ENCODE data around the gene NCBP3. TPM values are rescaled to one million over a fixed set of nuclear protein-coding genes. Genes with fewer than 3 reads are reported as not detected.
A peak's percentile ranks its signal among the peaks of the same experiment; 100 is the strongest.

Gene NCBP3
- total RNA-seq, 6 experiments from 2014 or later, result 22.4 to 28.6 (median 25.3) TPM

GRCh38 chr17:3808701-3809100 lies 37.3 kb downstream of the NCBP3 start:
- H3K36me3 Mint-ChIP-seq (ENCODE audit: low read depth), result peaks cover 20% of the 10 kb centered on the region; the same call in 1 of the 2 replicates
- DNase-seq, result no peak
- no peaks in the 10 kb centered on the region for H3K27me3 Mint-ChIP-seq (ENCODE audit: insufficient read depth)
- no peak overlapping the region for H3K4me3 Mint-ChIP-seq
- peaks cover 30% of the 10 kb centered on the region for H3K4me1 Mint-ChIP-seq (ENCODE audit: low read depth)
- no peak overlapping the region for H3K27ac Mint-ChIP-seq
- no peak for TF ChIP-seq CTCF (IDR thresholded peaks at IDR 0.05)
- no peaks in the 10 kb centered on the region for H3K9me3 Mint-ChIP-seq

- Mint-ChIP-seq H3K4me1 (ENCODE audit: low read depth) (peaks cover 59% of the 10 kb centered on the region), H3K36me3 (ENCODE audit: low read depth) (peaks cover 14% of the 10 kb centered on the region; the same call in 1 of the 2 replicates), H3K4me3 (no peak overlapping the region), H3K9me3 (no peaks in the 10 kb centered on the region), H3K27ac (no peak overlapping the region), H3K27me3 (ENCODE audit: insufficient read depth) (peaks cover 1% of the 10 kb centered on the region; the same call in 1 of the 2 replicates)
- DNase-seq, result no peak
- no peak for TF ChIP-seq CTCF (IDR thresholded peaks at IDR 0.05)
These were observed 40.5 kb downstream of the NCBP3 start for GRCh38 chr17:3805581-3805980.

GRCh38 chr17:3804503-3804931 lies 41.5 kb downstream of the NCBP3 start:
- H3K36me3 Mint-ChIP-seq (ENCODE audit: low read depth), result peaks cover 14% of the 10 kb centered on the region; the same call in 1 of the 2 replicates
- H3K4me1 Mint-ChIP-seq (ENCODE audit: low read depth), result peaks cover 62% of the 10 kb centered on the region
- peak overlapping the region; percentile 65; the same call in 1 of the 2 replicates for H3K27ac Mint-ChIP-seq
- H3K9me3 Mint-ChIP-seq, result no peaks in the 10 kb centered on the region
- H3K4me3 Mint-ChIP-seq, result no peak overlapping the region
- no peak for DNase-seq
- H3K27me3 Mint-ChIP-seq (ENCODE audit: insufficient read depth), result peaks cover 1% of the 10 kb centered on the region; the same call in 1 of the 2 replicates
- no peak for TF ChIP-seq CTCF (IDR thresholded peaks at IDR 0.05)

- DNase-seq, result no peak
- H3K36me3 Mint-ChIP-seq (ENCODE audit: low read depth), result peaks cover 12% of the 10 kb centered on the region; the same call in 1 of the 2 replicates
- H3K9me3 Mint-ChIP-seq, result no peaks in the 10 kb centered on the region
- peaks cover 68% of the 10 kb centered on the region for H3K4me1 Mint-ChIP-seq (ENCODE audit: low read depth)
- no peak for TF ChIP-seq CTCF (IDR thresholded peaks at IDR 0.05)
- peak overlapping the region; percentile 65 for H3K4me3 Mint-ChIP-seq
- H3K27me3 Mint-ChIP-seq (ENCODE audit: insufficient read depth), result peaks cover 1% of the 10 kb centered on the region; the same call in 1 of the 2 replicates
- peak overlapping the region; percentile 94 for H3K27ac Mint-ChIP-seq
These were observed 42.8 kb downstream of the NCBP3 start for GRCh38 chr17:3803308-3803640.

GRCh38 chr17:3802461-3803307 lies 43.4 kb downstream of the NCBP3 start:
- Mint-ChIP-seq H3K27ac (peak overlapping the region; percentile 94), H3K36me3 (ENCODE audit: low read depth) (0 out of 2 replicates have a peak, but pooled peaks cover 8% of the 10 kb centered on the region), H3K4me1 (ENCODE audit: low read depth) (peaks cover 69% of the 10 kb centered on the region), H3K4me3 (peak overlapping the region; percentile 65), H3K27me3 (ENCODE audit: insufficient read depth) (peaks cover 1% of the 10 kb centered on the region; the same call in 1 of the 2 replicates), H3K9me3 (no peaks in the 10 kb centered on the region)
- peak; percentile 69 for DNase-seq
- no peak for TF ChIP-seq CTCF (IDR thresholded peaks at IDR 0.05)
